Esophagus squamous epithelium (tissue), 5 donors: ENCODE measurements around the gene RBPJL. TPM values are rescaled to one million over a fixed set of nuclear protein-coding genes. Genes with fewer than 3 reads are reported as not detected.

ENCODE experiments used
- DNase-seq: peaks from one replicate; lab custom pipeline; 2025; lab: John Stamatoyannopoulos, UW
- H3K27ac ChIP-seq, 4 donors: fragments of 200-600 bp; sonication (generic); one replicate each; pipeline ENCODE4 v1.5.1; 2016 to 2019; ENCODE audit warnings: mild to moderate bottlenecking in 1 of 4
- H3K27me3 ChIP-seq, 4 donors: fragments of 200-600 bp; sonication (generic); 1 replicate in 3 of 4; 2 replicates in 1 of 4; pipeline versions ENCODE4 v1.5.1 to v1.6.0; 2017 to 2021; ENCODE audit warnings: antibody characterized with exemption in 1 of 4
- H3K36me3 ChIP-seq, 3 donors: fragments of 200-600 bp; sonication (generic); one replicate each; pipeline ENCODE4 v1.5.1; 2016 to 2019
- H3K4me1 ChIP-seq, 3 donors: fragments of 200-600 bp; sonication (generic); one replicate each; pipeline ENCODE4 v1.5.1; 2017 to 2019
- H3K4me3 ChIP-seq, 4 donors: fragments of 200-600 bp; sonication (generic); 1 replicate in 3 of 4; 2 replicates in 1 of 4; pipeline ENCODE4 v1.5.1; 2016 to 2019; ENCODE audit warnings: mild to moderate bottlenecking in 2 of 4, moderate library complexity in 1 of 4
- H3K9me3 ChIP-seq, 3 donors: fragments of 200-600 bp; sonication (generic); one replicate each; pipeline ENCODE4 v1.5.1; 2016 to 2019
- POLR2A ChIP-seq, 4 donors: fragments of 450-650 bp; IDR thresholded peaks; one replicate each; pipeline ENCODE4 v1.6.1; 2017; ENCODE audit warnings: antibody characterized with exemption in 4 of 4, mild to moderate bottlenecking in 4 of 4, moderate library complexity in 3 of 4
- WGBS, 2 donors: methylation state at CpG; one replicate each; pipeline ENCODE4 v1.1.5; 2018; 5-methylcytosine and 5-hydroxymethylcytosine counted together
- intact Hi-C: fragments of 100-400 bp; cut with DNase I; formaldehyde crosslinking; loops from one replicate; pipeline ENCODE4 v1.15.0; 2022
- total RNA-seq, 4 donors: library from RNA; depleted of rRNA; stranded (reverse); fragments of >200 nt; gene quantifications; one replicate each; pipeline ENCODE4 v1.1.0, GENCODE V29; 2016
- TF ChIP-seq, protein P1 (sequence below), 6 experiments: fragments of 450-650 bp in 4 of 6; fragments of 200-600 bp in 2 of 6; sonication (generic) in 2 of 6; IDR thresholded peaks; one replicate each; pipeline ENCODE4 v1.5.1; 2016 to 2019; ENCODE audit warnings: antibody characterized with exemption in 6 of 6, mild to moderate bottlenecking in 4 of 6, moderate library complexity in 4 of 6
- donor health status: DM: yes; HTN: yes; CAD: no.

The RBPJL gene
- total RNA-seq, 4 donors from 2014 or later: not detected

DNA sequence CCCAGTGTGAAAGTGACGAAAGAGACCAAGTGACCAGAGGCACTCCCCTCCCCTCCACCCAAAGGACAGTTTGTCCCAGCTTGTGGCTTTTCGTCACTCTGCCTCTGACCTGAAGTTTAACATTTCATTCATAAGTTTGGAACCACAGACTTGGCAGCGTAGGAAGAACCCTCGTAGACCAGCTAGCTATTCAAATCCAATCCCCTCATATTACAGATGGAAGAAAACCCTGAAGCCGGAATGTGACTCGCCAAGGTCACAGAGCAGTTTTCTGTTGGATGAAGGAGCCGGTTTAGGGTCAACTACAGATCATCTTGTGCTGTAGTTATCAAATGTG is 52.4 kb downstream of the RBPJL start:
- peaks cover 35 to 73% (median 52%) of the 10 kb centered on the region in 3 donors for H3K4me1 ChIP-seq
- no peak for TF ChIP-seq POLR2A (IDR thresholded peaks at IDR 0.05)
- TF ChIP-seq, protein P1, sequence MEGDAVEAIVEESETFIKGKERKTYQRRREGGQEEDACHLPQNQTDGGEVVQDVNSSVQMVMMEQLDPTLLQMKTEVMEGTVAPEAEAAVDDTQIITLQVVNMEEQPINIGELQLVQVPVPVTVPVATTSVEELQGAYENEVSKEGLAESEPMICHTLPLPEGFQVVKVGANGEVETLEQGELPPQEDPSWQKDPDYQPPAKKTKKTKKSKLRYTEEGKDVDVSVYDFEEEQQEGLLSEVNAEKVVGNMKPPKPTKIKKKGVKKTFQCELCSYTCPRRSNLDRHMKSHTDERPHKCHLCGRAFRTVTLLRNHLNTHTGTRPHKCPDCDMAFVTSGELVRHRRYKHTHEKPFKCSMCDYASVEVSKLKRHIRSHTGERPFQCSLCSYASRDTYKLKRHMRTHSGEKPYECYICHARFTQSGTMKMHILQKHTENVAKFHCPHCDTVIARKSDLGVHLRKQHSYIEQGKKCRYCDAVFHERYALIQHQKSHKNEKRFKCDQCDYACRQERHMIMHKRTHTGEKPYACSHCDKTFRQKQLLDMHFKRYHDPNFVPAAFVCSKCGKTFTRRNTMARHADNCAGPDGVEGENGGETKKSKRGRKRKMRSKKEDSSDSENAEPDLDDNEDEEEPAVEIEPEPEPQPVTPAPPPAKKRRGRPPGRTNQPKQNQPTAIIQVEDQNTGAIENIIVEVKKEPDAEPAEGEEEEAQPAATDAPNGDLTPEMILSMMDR (IDR thresholded peaks at IDR 0.05): no peak
- WGBS, 2 donors: 48 to 74% methylated on average over 7 of the region's 7 CpGs

DNA sequence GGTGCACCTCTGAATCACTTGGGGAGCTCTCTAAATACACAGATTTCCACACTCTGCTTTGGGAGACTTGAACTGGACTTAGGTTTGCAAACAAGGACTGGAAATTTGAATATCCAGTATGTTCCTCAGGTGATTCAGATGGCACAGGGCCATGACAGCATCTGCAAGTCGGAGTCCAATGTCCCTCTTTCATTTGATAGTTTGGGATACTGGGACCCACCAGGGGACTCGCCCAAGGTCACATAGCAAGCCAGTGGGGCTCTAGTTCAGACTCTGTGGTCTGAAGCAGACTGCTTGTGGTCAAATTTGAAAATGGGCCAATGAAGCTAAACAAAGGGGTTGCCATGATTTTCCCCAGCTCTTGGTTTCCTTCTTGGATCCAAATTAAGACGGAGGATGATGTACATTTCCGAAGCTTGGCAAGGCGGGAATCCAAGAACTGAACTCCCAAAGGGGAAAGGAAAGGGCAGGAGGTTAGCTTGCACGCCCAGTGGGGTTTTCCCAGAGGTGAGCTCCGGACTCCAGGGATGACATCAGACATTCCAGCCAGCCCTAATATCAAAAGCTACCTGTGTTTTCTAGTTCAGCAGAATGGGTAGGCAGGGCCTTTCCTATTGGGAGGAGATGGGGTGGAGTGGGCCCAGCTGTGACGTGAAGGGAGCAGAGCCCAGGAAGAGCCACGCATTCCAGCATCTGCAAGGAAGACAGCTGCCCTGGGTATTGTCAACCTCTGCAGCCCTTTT is 52.9 kb downstream of the RBPJL start:
- no peaks in the 10 kb centered on the region for H3K36me3 ChIP-seq
- 39% methylated on average over 8 to 9 of the region's 9 CpGs for WGBS, 2 donors
- no peak for DNase-seq
- TF ChIP-seq POLR2A (IDR thresholded peaks at IDR 0.05): no peak
- TF ChIP-seq, protein P1 (IDR thresholded peaks at IDR 0.05): no peak
- H3K4me1 ChIP-seq: peaks cover 36 to 78% (median 55%) of the 10 kb centered on the region in 3 donors
- H3K4me3 ChIP-seq: no peak overlapping the region
- H3K27ac ChIP-seq: peak overlapping the region; percentile 59 to 95 (median 86)
- no peaks in the 10 kb centered on the region for H3K27me3 ChIP-seq
- intact Hi-C loops: no loop called here
- H3K9me3 ChIP-seq: no peaks in the 10 kb centered on the region

More for the DNA sequence above, 52.4 kb downstream of the RBPJL start:
- no peak overlapping the region for H3K4me3 ChIP-seq
- H3K36me3 ChIP-seq: no peaks in the 10 kb centered on the region
- no peaks in the 10 kb centered on the region for H3K9me3 ChIP-seq
- DNase-seq: no peak
- no peaks in the 10 kb centered on the region for H3K27me3 ChIP-seq
- intact Hi-C loops: no loop called here
- peak overlapping the region; percentile 59 to 95 (median 86) for H3K27ac ChIP-seq

DNA sequence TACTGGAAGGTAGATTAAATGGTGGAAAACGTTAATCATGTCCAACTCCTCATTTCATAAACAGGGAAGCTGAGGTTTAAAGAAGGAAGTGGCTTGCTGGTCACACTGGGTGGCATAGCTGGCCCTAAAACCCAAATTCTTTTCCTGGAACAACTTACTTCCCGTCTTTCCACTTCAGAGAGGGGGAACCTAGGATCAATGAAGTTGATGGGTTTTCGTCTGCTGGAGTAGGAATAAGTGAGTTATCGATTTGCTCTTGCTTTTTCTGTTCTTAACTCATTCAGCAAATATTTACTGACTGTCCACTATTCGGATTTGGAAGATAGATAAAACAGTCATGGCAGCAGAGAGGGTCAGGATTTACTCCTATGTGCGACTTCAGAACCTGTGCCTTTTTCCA is 55.2 kb downstream of the RBPJL start:
- TF ChIP-seq, protein P1 (IDR thresholded peaks at IDR 0.05): no peak
- TF ChIP-seq POLR2A (IDR thresholded peaks at IDR 0.05): no peak
- WGBS, 2 donors: 63 to 64% methylated on average over 6 of the region's 6 CpGs
- H3K4me3 ChIP-seq: no peak overlapping the region

DNA sequence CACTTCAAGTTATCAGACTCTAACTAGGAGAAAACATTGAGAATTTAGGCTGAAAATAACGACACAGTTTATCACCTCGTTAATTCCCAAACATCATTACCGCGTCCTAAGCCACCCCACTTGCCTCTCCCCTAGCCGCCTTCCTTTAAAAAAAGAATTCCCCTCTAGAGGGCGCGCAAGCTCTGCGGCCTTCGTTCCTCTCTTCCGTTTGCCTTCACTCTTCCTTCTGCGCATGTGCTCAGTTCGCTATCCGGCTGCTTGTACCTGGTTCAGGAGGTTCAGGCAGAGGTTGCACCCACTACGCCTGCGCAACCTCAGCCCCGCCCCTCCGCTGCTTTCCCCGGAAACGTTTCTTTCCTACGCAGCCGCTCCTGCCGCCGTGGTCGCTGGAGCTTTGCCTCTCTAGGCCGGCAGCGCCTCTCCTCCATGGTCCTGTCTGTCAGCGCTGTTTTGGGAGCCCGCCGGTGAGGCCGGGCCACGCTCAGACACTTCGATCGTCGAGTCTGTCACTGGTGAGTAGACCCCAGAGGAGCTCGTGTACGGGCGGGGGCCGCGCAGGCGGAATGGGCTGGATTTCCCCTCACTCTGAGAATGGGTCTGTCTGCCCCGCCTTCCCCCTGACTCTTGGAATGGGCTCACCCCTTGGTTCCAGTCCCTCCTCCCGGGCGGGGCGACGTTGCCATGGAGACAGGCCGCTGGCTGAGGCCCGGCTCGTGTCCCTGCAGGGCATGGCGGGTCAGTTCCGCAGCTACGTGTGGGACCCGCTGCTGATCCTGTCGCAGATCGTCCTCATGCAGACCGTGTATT is 56.4 kb downstream of the RBPJL start, which contains the start of gene SYS1:
Gene SYS1, plus strand, starts transcription at position 353 of the 807 bp plus-strand sequence. Its CDS starts 376 bp downstream, at position 729.
- no peaks in the 10 kb centered on the region for H3K27me3 ChIP-seq
- peak; percentile 88 for DNase-seq
- peak within 1 kb of the TSS; percentile 52 to 92 (median 68) for H3K4me3 ChIP-seq
- H3K4me1 ChIP-seq: peaks cover 32 to 71% (median 40%) of the 10 kb centered on the region in 3 donors
- H3K27ac ChIP-seq: peak within 1 kb of the TSS; percentile 94 to 99 (median 94)
- peaks cover 0 to 33% (median 20%) of the 10 kb centered on the region in 3 donors for H3K36me3 ChIP-seq
- intact Hi-C loops: no loop called here
- TF ChIP-seq, protein P1 (IDR thresholded peaks at IDR 0.05): peak; percentile 83 to 98 (median 90)
- TF ChIP-seq POLR2A (IDR thresholded peaks at IDR 0.05): peak in 3 of 4 donors; percentile 78 to 88 (median 87)
- WGBS, 2 donors: 0% methylated on average over 24 to 33 of the region's 55 CpGs
- H3K9me3 ChIP-seq: no peaks in the 10 kb centered on the region

More for the DNA sequence above, 55.2 kb downstream of the RBPJL start:
- no peaks in the 10 kb centered on the region for H3K27me3 ChIP-seq
- H3K9me3 ChIP-seq: no peaks in the 10 kb centered on the region
- H3K4me1 ChIP-seq: peaks cover 36 to 73% (median 50%) of the 10 kb centered on the region in 3 donors
- DNase-seq: no peak
- H3K36me3 ChIP-seq: peaks cover 0 to 20% (median 10%) of the 10 kb centered on the region in 3 donors
- peak overlapping the region in 2 of 4 donors; percentile 94 to 95 for H3K27ac ChIP-seq
- intact Hi-C loops: no loop called here
